Endothelial cell of umbilical vein (primary cell): ENCODE measurements around the gene JUNB. TPM values are rescaled to one million over a fixed set of nuclear protein-coding genes. Genes with fewer than 3 reads are reported as not detected.
A peak's percentile ranks its signal among the peaks of the same experiment; 100 is the strongest.

Source experiments
- BruUV-seq: library from RNA; stranded (reverse); fragments of 400-500 nt; replicated peaks from 2 replicates; lab custom pipeline; 2021; lab: Mats Ljungman, UMichigan
- CTCF ChIA-PET: fragments of 300-600, 350-600 bp; sonication (Branson Sonifier 250); formaldehyde crosslinking; loops from one replicate; lab custom pipeline; 2021; ENCODE audit warnings: antibody characterized with exemption, inconsistent platforms; lab: Charles Lee
- POLR2A ChIA-PET: fragments of 300-600, 350-600 bp; sonication (Branson Sonifier 250); formaldehyde crosslinking; loops from one replicate; lab custom pipeline; 2021; ENCODE audit warnings: antibody characterized with exemption, inconsistent platforms; lab: Charles Lee
- DNase-seq: peaks from one replicate; pipeline ENCODE4 v3.0.0-alpha.2; 2011; ENCODE audit warnings: low read depth, low spot score
- FAIRE-seq: peaks from 2 replicates; lab custom pipeline; 2011; peaks lifted over from hg19 to GRCh38; lab: Jason Lieb, UNC
- H2AFZ ChIP-seq: 2 replicates; pipeline ENCODE4 v1.6.0; 2012; ENCODE audit warnings: low read depth, low read length, control low read depth, inconsistent platforms
- H3K27ac ChIP-seq: 2 replicates; pipeline ENCODE4 v1.5.1; 2011; ENCODE audit warnings: low read depth, mild to moderate bottlenecking, control low read depth, low read length, moderate library complexity; ENCODE audit not compliant: insufficient read depth
- H3K27me3 ChIP-seq, 2 experiments: 2 replicates each; pipeline versions ENCODE4 v1.6.0 to v1.6.1; 2011; ENCODE audit warnings: low read length in 2 of 2, mixed read lengths in 1 of 2; ENCODE audit not compliant: control insufficient read depth in 2 of 2, insufficient read depth in 2 of 2
- H3K36me3 ChIP-seq, 2 experiments: 2 replicates in 1 of 2; 3 replicates in 1 of 2; pipeline ENCODE4 v1.5.1; 2011; ENCODE audit warnings: low read length in 2 of 2, mild to moderate bottlenecking in 1 of 2, moderate library complexity in 1 of 2; ENCODE audit not compliant: control insufficient read depth in 2 of 2, insufficient read depth in 2 of 2; ENCODE audit errors: extremely low read depth in 1 of 2
- H3K4me1 ChIP-seq: 3 replicates; pipeline ENCODE4 v1.5.1; 2011; ENCODE audit warnings: mild to moderate bottlenecking, low read length; ENCODE audit not compliant: control insufficient read depth, insufficient read depth; ENCODE audit errors: extremely low read depth
- H3K4me2 ChIP-seq: 2 replicates; pipeline ENCODE4 v1.6.1; 2011; ENCODE audit warnings: low read length, control low read depth, mixed read lengths; ENCODE audit not compliant: insufficient read depth
- H3K4me3 ChIP-seq, 3 experiments: fragments of 200-600 bp in 1 of 3; sonication (generic), shearing (Covaris generic) in 1 of 3; replicated peaks in 1 of 3; 2 replicates each; pipeline ENCODE4 v1.5.1; 2011 to 2016; ENCODE audit warnings: control low read depth in 3 of 3, low read length in 3 of 3, mild to moderate bottlenecking in 2 of 3, inconsistent platforms in 1 of 3, low read depth in 1 of 3, moderate library complexity in 1 of 3; ENCODE audit not compliant: insufficient read depth in 1 of 3
- H3K79me2 ChIP-seq: 2 replicates; pipeline ENCODE4 v1.6.0; 2012; ENCODE audit warnings: low read length, inconsistent platforms; ENCODE audit not compliant: control insufficient read depth, insufficient read depth
- H3K9ac ChIP-seq: replicated peaks from 2 replicates; pipeline ENCODE3; 2011; ENCODE audit warnings: low read length, control low read depth; ENCODE audit not compliant: insufficient read depth; ENCODE audit errors: extremely low read depth
- H3K9me1 ChIP-seq: replicated peaks from 3 replicates; pipeline ENCODE4 v1.6.0; 2011; ENCODE audit warnings: mild to moderate bottlenecking, low read length; ENCODE audit not compliant: control insufficient read depth, insufficient read depth; ENCODE audit errors: extremely low read depth
- H3K9me3 ChIP-seq: replicated peaks from 2 replicates; pipeline ENCODE4 v1.5.1; 2012; ENCODE audit warnings: low read length, inconsistent platforms; ENCODE audit not compliant: control insufficient read depth, insufficient read depth
- H4K20me1 ChIP-seq: replicated peaks from 2 replicates; pipeline ENCODE3; 2011; ENCODE audit warnings: mild to moderate bottlenecking, low read length; ENCODE audit not compliant: control insufficient read depth, insufficient read depth; ENCODE audit errors: extremely low read depth
- EZH2 ChIP-seq: IDR thresholded peaks from 2 replicates; pipeline ENCODE4 v1.6.1; 2012; ENCODE audit warnings: borderline replicate concordance, low read depth, mild to moderate bottlenecking, moderate library complexity, low read length, inconsistent platforms; ENCODE audit not compliant: severe bottlenecking
- FOS ChIP-seq: IDR thresholded peaks from 2 replicates; pipeline ENCODE4 v1.6.1; 2011; ENCODE audit warnings: mild to moderate bottlenecking, low read length, moderate library complexity, borderline replicate concordance; ENCODE audit not compliant: insufficient read depth
- GATA2 ChIP-seq: IDR thresholded peaks from 2 replicates; pipeline ENCODE4 v1.7.0; 2011; ENCODE audit warnings: low read depth, mild to moderate bottlenecking, moderate library complexity, mixed read lengths, low read length; ENCODE audit not compliant: insufficient read length, insufficient read depth
- JUN ChIP-seq: IDR thresholded peaks from 2 replicates; pipeline ENCODE4 v1.6.1; 2011; ENCODE audit warnings: borderline replicate concordance, low read depth; ENCODE audit not compliant: insufficient read length, insufficient read depth
- MAX ChIP-seq: IDR thresholded peaks from 2 replicates; pipeline ENCODE4 v1.6.1; 2011; ENCODE audit not compliant: insufficient read depth, insufficient read length
- MYC ChIP-seq: IDR thresholded peaks from one replicate; pipeline ENCODE4 v1.6.1; 2011; ENCODE audit warnings: mild to moderate bottlenecking, low read depth, low read length
- POLR2A ChIP-seq: IDR thresholded peaks from 2 replicates; pipeline ENCODE4 v1.6.1; 2012; ENCODE audit warnings: low read depth, mild to moderate bottlenecking, control low read depth, low read length
- POLR2AphosphoS5 ChIP-seq: IDR thresholded peaks from 2 replicates; pipeline ENCODE4 v1.6.1; 2012; ENCODE audit warnings: low read depth, mild to moderate bottlenecking, control low read depth, low read length, moderate library complexity; ENCODE audit not compliant: insufficient read depth
- dilution Hi-C: fragments of 300-500 bp; cut with MboI; formaldehyde crosslinking; loops from one replicate; pipeline ENCODE4 v1.15.0; 2019; ENCODE audit warnings: low sequenced_read_pairs; ENCODE audit not compliant: extremely low pct_ligation_motif_present
- intact Hi-C: fragments of 100-400 bp; cut with micrococcal nuclease; formaldehyde crosslinking; loops from one replicate; pipeline ENCODE4 v1.10.0; 2022
- polyA plus RNA-seq, 4 experiments: library from polyadenylated mRNA; depleted of rRNA in 3 of 4; stranded (reverse) in 3 of 4; unstranded in 1 of 4; fragments of >200 nt; gene quantifications; 2 replicates each; pipeline versions ENCODE4 v1.2.1 to v1.2.3, GENCODE V29; 2011 to 2012; ENCODE audit warnings: missing spikeins in 1 of 4
- total RNA-seq: library from RNA; stranded (reverse); gene quantifications from 2 replicates; pipeline ENCODE4 v1.2.3, GENCODE V29; 2021
- TF ChIP-seq, protein P1 (sequence below), 2 donors: IDR thresholded peaks; 1 replicate in 1 of 2; 2 replicates in 1 of 2; pipeline ENCODE4 v1.5.1; 2011; ENCODE audit warnings: low read length in 2 of 2, mild to moderate bottlenecking in 2 of 2, moderate library complexity in 2 of 2, control low read depth in 1 of 2, inconsistent platforms in 1 of 2, low read depth in 1 of 2; ENCODE audit not compliant: insufficient read depth in 1 of 2; ENCODE audit errors: extremely low read depth in 1 of 2

The JUNB gene
- total and polyA plus RNA-seq, 2 donors (not counting 3 experiments of a cell fraction or from before 2014, with no cell fraction given) = 22.8 to 74.4 TPM

DNA sequence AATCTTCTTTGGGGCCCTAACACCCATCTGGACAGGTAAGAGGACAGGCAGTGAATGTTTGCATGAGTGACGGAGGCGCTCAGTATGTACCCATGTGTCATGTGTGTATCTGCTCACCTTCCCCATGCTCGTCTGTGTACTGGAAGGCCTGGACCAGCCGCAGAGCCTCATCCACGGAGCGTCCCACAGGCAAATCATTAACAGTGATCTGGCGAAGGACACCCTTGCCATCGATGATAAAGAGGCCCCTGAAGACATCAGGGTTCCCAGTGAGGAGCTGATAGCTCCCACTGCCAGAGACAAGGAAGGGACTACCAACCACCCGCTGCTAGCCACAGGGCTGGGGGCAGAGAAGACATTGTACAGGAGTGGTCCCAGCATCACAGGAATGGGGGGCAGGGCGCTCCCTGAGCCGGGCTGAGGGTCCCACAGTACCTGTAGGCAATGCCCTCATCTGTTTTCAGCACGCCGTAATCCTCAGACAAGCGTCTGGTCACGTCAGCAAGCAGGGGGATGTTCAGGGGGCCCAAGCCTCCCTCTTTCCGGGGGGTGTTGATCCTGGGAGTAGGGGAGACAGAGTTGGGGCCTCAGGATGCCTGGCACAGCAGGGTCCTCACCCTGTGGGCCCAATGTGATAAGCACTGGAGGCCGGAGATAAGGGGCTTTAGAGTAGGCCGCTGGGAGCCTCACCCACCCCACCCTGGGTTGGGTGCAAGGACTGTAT, 8.6 kb downstream of the JUNB start:
- Histone ChIP-seq H3K27me3 (no peaks in the 10 kb centered on the region), H3K79me2 (peaks cover 14% of the 10 kb centered on the region), H3K4me1 (peaks cover 13% of the 10 kb centered on the region), H3K27ac (no peak overlapping the region), H3K4me3 (no peak overlapping the region), H3K9me3 (no peaks in the 10 kb centered on the region), H3K4me2 (peak overlapping the region; percentile 68), H4K20me1 (no peaks in the 10 kb centered on the region), H3K9me1 (no peaks in the 10 kb centered on the region), H3K36me3 (peaks cover 0 to 12% of the 10 kb centered on the region in 2 experiments), H3K9ac (no peak overlapping the region), H2AFZ (no peak overlapping the region)
- no peak for FAIRE-seq
- intact Hi-C loops (loop anchor here (2.0 kb wide), 1 partner anchor 47 kb away; no protein-coding TSS in a partner anchor), dilution Hi-C loops (no loop called here)
- ChIA-PET CTCF (interaction anchor here (4.1 to 13.8 kb wide), 3 partner anchors 23 to 47 kb away, joined by 30 to 524 read pairs (median 387); partner anchors contain the start of gene HOOK2), POLR2A (interaction anchor here (1.4 kb wide), 1 partner anchor 8 kb away, joined by 5 read pairs; the partner anchor contains the start of gene JUNB)
- no TSS peak for BruUV-seq
- no peak for DNase-seq
- TF ChIP-seq GATA2 (no peak), FOS (no peak), POLR2A (no peak), MAX (no peak), EZH2 (no peak), JUN (no peak), MYC (no peak), POLR2AphosphoS5 (no peak)
- TF ChIP-seq, protein P1, sequence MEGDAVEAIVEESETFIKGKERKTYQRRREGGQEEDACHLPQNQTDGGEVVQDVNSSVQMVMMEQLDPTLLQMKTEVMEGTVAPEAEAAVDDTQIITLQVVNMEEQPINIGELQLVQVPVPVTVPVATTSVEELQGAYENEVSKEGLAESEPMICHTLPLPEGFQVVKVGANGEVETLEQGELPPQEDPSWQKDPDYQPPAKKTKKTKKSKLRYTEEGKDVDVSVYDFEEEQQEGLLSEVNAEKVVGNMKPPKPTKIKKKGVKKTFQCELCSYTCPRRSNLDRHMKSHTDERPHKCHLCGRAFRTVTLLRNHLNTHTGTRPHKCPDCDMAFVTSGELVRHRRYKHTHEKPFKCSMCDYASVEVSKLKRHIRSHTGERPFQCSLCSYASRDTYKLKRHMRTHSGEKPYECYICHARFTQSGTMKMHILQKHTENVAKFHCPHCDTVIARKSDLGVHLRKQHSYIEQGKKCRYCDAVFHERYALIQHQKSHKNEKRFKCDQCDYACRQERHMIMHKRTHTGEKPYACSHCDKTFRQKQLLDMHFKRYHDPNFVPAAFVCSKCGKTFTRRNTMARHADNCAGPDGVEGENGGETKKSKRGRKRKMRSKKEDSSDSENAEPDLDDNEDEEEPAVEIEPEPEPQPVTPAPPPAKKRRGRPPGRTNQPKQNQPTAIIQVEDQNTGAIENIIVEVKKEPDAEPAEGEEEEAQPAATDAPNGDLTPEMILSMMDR (IDR thresholded peaks at IDR 0.05; ENCODE audit: extremely low read depth in 1 of 2, insufficient read depth in 1 of 2, low read depth in 1 of 2, low read length in 2 of 2) = no peak
